Inflammatory macrophage treated with lipopolysaccharide for 4 hours (primary cell): Measurements from ENCODE around the gene HOXC10.

Experiments used
- DNase-seq: peaks from one replicate; pipeline ENCODE4 v3.0.0-alpha.2; 2020

HOXC10 gene

GRCh38 chr12:54004063-54004840 lies 19.3 kb downstream of the HOXC10 start:
- DNase-seq, result no peak

- DNase-seq, result no peak
Observed at GRCh38 chr12:54004841-54005530, 20.0 kb downstream of the HOXC10 start.

DNA sequence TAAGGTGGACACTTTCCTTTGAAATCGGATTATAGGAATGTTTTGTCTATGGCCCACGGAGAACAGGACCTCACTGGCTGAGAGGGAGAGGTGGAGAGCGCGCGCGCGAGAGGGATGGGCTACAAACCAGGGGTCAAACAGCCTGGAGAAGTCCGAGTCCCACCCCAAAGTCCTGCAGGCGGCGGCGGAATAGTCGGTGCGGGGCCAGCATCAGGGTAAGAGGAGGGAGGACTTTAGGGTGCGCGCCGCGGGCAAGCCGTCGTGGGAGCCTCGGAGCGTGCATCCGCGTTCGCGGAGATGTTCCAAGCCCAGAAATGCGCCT lies 20.5 kb downstream of the HOXC10 start:
- no peak for DNase-seq

GRCh38 chr12:54005853-54006558 lies 21.1 kb downstream of the HOXC10 start:
- peak; percentile 70 for DNase-seq

DNA sequence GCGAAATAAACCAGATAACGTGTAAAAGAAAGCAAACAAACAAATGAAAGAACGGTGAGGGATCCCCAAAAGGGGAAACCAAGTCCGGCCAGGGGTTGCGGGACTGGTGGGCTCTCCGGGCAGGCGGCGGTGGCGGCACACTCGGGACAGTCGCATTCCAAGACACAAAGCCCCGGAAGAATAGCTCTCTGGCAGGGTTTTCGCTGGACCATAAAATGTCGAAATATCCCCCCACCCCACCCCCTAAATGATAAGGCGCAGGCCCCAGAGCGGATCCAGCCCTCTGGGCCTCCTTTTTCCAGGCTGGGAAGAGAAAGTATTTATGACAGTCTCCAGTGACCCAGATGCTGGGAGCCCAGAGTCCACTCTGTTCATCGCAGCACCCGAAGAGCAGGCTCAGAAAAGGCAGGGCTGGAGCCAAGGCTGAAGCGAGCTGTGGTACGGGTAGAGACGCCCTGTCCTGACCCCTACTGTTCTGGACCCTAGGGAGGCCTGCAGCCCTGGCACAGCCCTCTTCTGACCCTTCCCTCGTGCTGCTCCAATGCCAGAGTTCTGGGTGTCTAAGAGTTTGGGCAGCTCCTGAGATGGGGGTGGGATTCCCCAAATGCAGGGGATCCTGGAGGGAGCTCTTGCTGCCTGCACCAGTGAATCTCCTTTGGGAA lies 21.7 kb downstream of the HOXC10 start:
- no peak for DNase-seq

- no peak for DNase-seq
Observed at GRCh38 chr12:54007538-54008259, 22.8 kb downstream of the HOXC10 start.

- no peak for DNase-seq
Observed at GRCh38 chr12:54008260-54008552, 23.3 kb downstream of the HOXC10 start.

- peak; percentile 23 for DNase-seq
Observed at GRCh38 chr12:54009171-54010052, 24.5 kb downstream of the HOXC10 start.

DNA sequence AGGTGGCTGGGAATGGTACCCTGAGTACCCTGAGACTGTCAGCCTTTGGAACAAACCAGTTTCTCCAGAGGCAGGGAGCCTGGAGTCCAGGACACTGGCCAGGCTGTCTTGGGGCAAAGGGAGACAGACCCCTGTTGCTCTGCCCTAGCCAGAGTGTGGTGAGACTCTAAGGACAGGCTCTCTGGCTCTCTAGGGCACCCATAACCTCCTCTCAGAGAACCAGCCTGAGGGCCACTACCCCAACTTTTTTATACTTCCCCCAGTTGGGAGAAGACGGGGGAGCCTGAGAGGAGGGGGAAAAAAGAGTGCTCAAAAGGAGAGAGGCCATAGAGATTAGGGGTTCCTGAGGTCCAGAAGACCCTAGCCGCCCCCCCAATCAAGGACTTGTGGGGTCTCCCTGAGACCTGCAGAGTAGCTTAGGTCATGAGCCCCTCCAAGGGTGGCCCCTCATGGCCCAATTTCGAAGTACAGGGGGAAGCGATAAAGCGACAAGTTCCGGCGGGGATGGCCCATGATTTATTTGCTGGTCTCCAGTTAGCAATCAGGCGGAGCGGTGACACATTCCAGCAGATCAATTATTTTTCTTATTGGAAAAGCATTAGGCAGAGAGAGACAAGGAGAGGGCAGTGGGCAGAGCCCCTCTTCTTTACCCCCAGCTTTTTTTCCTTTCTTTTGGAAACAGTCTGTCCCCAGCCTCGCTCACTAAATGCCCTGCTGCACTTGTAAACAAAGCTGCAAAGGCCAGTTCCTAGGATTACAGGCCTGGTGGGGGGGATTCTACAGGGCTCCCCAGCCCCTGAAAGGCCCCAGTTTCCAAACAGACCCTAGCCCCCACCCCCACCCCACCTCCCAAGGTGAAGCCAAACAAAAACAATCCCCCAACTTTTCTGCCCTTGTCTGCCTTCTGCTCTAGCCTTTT lies 25.4 kb downstream of the HOXC10 start:
- DNase-seq, result no peak

DNA sequence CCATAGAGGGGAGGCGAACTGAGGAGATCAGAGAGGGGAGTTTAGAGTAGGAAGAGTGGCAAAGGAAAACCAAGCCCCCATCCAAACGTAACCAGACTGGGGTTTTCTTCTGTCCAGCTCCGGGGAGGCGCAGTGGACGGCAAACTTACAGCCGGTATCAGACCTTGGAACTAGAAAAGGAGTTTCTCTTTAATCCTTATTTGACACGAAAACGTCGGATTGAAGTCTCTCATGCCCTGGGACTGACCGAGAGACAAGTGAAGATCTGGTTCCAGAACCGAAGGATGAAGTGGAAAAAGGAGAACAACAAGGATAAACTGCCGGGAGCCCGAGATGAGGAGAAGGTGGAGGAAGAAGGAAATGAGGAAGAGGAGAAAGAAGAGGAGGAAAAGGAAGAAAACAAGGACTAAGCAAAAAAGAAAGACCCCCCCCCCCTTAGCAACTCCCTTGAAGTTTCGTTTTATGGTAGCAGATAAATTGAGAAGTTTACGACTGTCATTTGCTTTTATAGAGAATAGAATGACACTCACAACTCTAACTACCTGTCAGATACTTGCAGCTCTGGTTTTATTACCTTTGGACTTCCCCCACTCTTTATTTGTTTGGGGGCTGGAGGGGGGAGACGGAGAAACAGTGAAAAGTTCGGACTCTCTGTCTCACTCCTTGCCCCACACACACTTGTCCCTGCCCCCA lies 26.2 kb downstream of the HOXC10 start:
- no peak for DNase-seq

- no peak for DNase-seq
Observed at GRCh38 chr12:54011665-54012532, 27.0 kb downstream of the HOXC10 start.

DNA sequence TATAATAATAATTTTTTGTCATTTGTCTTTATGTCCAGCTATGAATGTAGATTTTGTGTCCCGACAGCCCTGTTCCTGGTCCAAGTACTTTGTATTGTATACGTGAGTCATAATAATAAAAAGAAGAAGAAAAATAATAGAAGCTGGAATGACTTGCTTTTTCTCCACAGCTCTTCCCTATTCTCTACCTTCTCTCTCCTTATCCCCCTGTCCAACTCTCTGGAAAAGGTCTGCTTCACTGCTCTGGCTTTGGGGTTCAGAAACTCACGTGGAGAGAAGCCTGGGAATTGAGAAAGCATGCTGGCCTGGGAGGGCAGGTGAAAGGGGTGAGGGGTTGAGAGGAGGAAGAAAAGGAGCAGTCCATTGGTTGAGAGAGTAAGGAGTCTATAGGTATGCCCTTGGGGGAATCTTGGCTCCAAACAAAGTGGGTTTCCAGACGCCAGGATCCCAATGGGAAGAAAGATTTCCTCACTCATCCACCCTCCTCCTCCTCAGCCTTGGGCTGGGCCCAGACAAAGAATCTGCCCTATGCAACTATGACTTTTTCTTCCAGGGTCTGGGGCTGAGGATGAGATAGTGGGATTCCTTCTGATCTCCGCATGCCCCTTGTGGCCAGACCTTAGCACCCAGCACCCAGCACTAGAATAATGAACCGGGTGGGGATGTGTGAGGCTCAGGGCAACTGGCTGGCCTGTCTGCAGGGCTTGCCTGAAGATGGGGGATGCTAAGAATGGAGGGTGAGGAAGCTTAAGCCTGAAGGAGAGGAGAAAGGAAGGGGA lies 27.9 kb downstream of the HOXC10 start:
- DNase-seq, result no peak

GRCh38 chr12:54014377-54015017 lies 29.6 kb downstream of the HOXC10 start:
- DNase-seq, result no peak

GRCh38 chr12:54015018-54015931 lies 30.3 kb downstream of the HOXC10 start:
- no peak for DNase-seq

GRCh38 chr12:54016051-54016450 lies 31.1 kb downstream of the HOXC10 start:
- DNase-seq, result no peak

GRCh38 chr12:54016478-54016964 lies 31.6 kb downstream of the HOXC10 start:
- no peak for DNase-seq
